Measurements from ENCODE around the gene SLC6A13. TPM values are rescaled to one million over a fixed set of nuclear protein-coding genes. Genes with fewer than 3 reads are reported as not detected.

SLC6A13 gene
- total and polyA plus RNA-seq, 7 donors = 0.07 to 1.6 (median 0.50) TPM; not detected in 1

- Histone ChIP-seq H3K9me3 (no peaks in the 10 kb centered on the region), H3K36me3 (ENCODE audit: insufficient read depth in 1 of 2, low read depth in 1 of 2) (no peaks in the 10 kb centered on the region), H3K27me3 (ENCODE audit: insufficient read depth in 3 of 3, low read length in 2 of 3) (no peaks in the 10 kb centered on the region), H3K4me3 (no peak overlapping the region), H3K4me1 (no peaks in the 10 kb centered on the region), H3K27ac (no peak overlapping the region)
- intact Hi-C loops (cut with DNase I) = no loop called here
- TF ChIP-seq CTCF (IDR thresholded peaks at IDR 0.05) = no peak
- ATAC-seq (no peak), DNase-seq (no peak)
- 76 to 88% (median 81%) methylated on average over 13 to 14 of the region's 14 CpGs for WGBS, 3 donors
Observed at GRCh38 chr12:226401-226800, 36.2 kb downstream of the SLC6A13 start.

GRCh38 chr12:225012-225411 lies 37.6 kb downstream of the SLC6A13 start:
- Histone ChIP-seq H3K27me3 (ENCODE audit: insufficient read depth in 3 of 3, low read length in 2 of 3) (no peaks in the 10 kb centered on the region), H3K27ac (no peak overlapping the region), H3K9me3 (no peaks in the 10 kb centered on the region), H3K4me3 (no peak overlapping the region), H3K4me1 (no peaks in the 10 kb centered on the region), H3K36me3 (ENCODE audit: insufficient read depth in 1 of 2, low read depth in 1 of 2) (no peaks in the 10 kb centered on the region)
- intact Hi-C loops (cut with DNase I) = no loop called here
- ATAC-seq = no peak
- 87 to 93% (median 91%) methylated on average over 18 of the region's 18 CpGs for WGBS, 3 donors
- no peak for DNase-seq
- no peak for TF ChIP-seq CTCF (IDR thresholded peaks at IDR 0.05)

GRCh38 chr12:224330-224729 lies 38.3 kb downstream of the SLC6A13 start:
- ATAC-seq = no peak
- TF ChIP-seq CTCF (IDR thresholded peaks at IDR 0.05) = no peak
- Histone ChIP-seq H3K4me3 (no peak overlapping the region), H3K4me1 (no peaks in the 10 kb centered on the region), H3K27me3 (ENCODE audit: insufficient read depth in 3 of 3, low read length in 2 of 3) (no peaks in the 10 kb centered on the region), H3K36me3 (ENCODE audit: insufficient read depth in 1 of 2, low read depth in 1 of 2) (no peaks in the 10 kb centered on the region), H3K27ac (no peak overlapping the region), H3K9me3 (no peaks in the 10 kb centered on the region)
- WGBS, 3 donors = 91 to 94% (median 92%) methylated on average over 9 of the region's 9 CpGs
- no peak for DNase-seq
- intact Hi-C loops (cut with DNase I) = no loop called here

- H3K27ac ChIP-seq = no peak overlapping the region
- no peak for TF ChIP-seq CTCF (IDR thresholded peaks at IDR 0.05)
- no peaks in the 10 kb centered on the region for H3K9me3 ChIP-seq
- no peak for DNase-seq
- H3K36me3 ChIP-seq (ENCODE audit: insufficient read depth in 1 of 2, low read depth in 1 of 2) = no peaks in the 10 kb centered on the region
- intact Hi-C loops (cut with DNase I) = no loop called here
- no peaks in the 10 kb centered on the region for H3K27me3 ChIP-seq (ENCODE audit: insufficient read depth in 3 of 3, low read length in 2 of 3)
- ATAC-seq = no peak
- WGBS, 3 donors = 78 to 85% (median 83%) methylated on average over 11 of the region's 11 CpGs
- no peak overlapping the region for H3K4me3 ChIP-seq
- H3K4me1 ChIP-seq = no peaks in the 10 kb centered on the region
Observed at GRCh38 chr12:223841-224240, 38.8 kb downstream of the SLC6A13 start.

GRCh38 chr12:221736-222135 lies 40.9 kb downstream of the SLC6A13 start:
- WGBS, 3 donors = 73 to 80% (median 79%) methylated on average over 6 of the region's 6 CpGs
- ATAC-seq = no peak
- Histone ChIP-seq H3K4me1 (no peaks in the 10 kb centered on the region), H3K27ac (no peak overlapping the region), H3K9me3 (no peaks in the 10 kb centered on the region), H3K4me3 (no peak overlapping the region), H3K27me3 (ENCODE audit: insufficient read depth in 3 of 3, low read length in 2 of 3) (no peaks in the 10 kb centered on the region), H3K36me3 (ENCODE audit: insufficient read depth in 1 of 2, low read depth in 1 of 2) (no peaks in the 10 kb centered on the region)
- no peak for TF ChIP-seq CTCF (IDR thresholded peaks at IDR 0.05)
- intact Hi-C loops (cut with DNase I) = no loop called here
- DNase-seq = no peak
